ENCODE data around the gene LIME1.
A peak's percentile ranks its signal among the peaks of the same experiment; 100 is the strongest.

The LIME1 gene

GRCh38 chr20:63735859-63736718 is at the start of gene LIME1:
TSS of gene LIME1 (plus strand) at chr20:63736664. CDS start at chr20:63737550, 886 bp downstream.
- peak; percentile 62 for DNase-seq

- no peak for DNase-seq
Measured at GRCh38 chr20:63687419-63688178, 48.9 kb upstream of the LIME1 start.

GRCh38 chr20:63688228-63689045 is 48.0 kb upstream of the LIME1 start:
- no peak for DNase-seq

GRCh38 chr20:63689046-63690002 is 47.1 kb upstream of the LIME1 start:
- DNase-seq: no peak

- DNase-seq: no peak
Measured at GRCh38 chr20:63690003-63690897, 46.2 kb upstream of the LIME1 start.

GRCh38 chr20:63690898-63691710 is 45.4 kb upstream of the LIME1 start:
- no peak for DNase-seq

- DNase-seq: no peak
Measured at GRCh38 chr20:63691711-63692435, 44.6 kb upstream of the LIME1 start.

GRCh38 chr20:63692436-63693082 is 43.9 kb upstream of the LIME1 start:
- no peak for DNase-seq

- DNase-seq: no peak
Measured at GRCh38 chr20:63693083-63693732, 43.3 kb upstream of the LIME1 start.

- no peak for DNase-seq
Measured at GRCh38 chr20:63693733-63694583, 42.5 kb upstream of the LIME1 start.

- no peak for DNase-seq
Measured at GRCh38 chr20:63694584-63695423, 41.7 kb upstream of the LIME1 start.

- no peak for DNase-seq
Measured at GRCh38 chr20:63695424-63696305, 40.8 kb upstream of the LIME1 start.

GRCh38 chr20:63696306-63696627 is 40.2 kb upstream of the LIME1 start:
- no peak for DNase-seq

- peak; percentile 36 for DNase-seq
Measured at GRCh38 chr20:63696628-63697356, 39.7 kb upstream of the LIME1 start, which contains the start of gene TNFRSF6B. TSS of gene TNFRSF6B (plus strand) at chr20:63696652. CDS start at chr20:63696768, 116 bp downstream.

All from stimulated activated CD4-positive, alpha-beta T cell treated with anti-CD3 and anti-CD28 coated beads, Interleukin-4, amount 100 ng/mL, for 1 hour (primary cell).